ENCODE results near the gene RASA3.
A peak's percentile ranks its signal among the peaks of the same experiment; 100 is the strongest.

GRCh38 chr13:114118511-114119123, 13.8 kb downstream of the RASA3 start:
- TF ChIP-seq FOS (IDR thresholded peaks at IDR 0.05; ENCODE audit: borderline replicate concordance, insufficient read depth, low read length) = no peak
- TF ChIP-seq, protein P1, sequence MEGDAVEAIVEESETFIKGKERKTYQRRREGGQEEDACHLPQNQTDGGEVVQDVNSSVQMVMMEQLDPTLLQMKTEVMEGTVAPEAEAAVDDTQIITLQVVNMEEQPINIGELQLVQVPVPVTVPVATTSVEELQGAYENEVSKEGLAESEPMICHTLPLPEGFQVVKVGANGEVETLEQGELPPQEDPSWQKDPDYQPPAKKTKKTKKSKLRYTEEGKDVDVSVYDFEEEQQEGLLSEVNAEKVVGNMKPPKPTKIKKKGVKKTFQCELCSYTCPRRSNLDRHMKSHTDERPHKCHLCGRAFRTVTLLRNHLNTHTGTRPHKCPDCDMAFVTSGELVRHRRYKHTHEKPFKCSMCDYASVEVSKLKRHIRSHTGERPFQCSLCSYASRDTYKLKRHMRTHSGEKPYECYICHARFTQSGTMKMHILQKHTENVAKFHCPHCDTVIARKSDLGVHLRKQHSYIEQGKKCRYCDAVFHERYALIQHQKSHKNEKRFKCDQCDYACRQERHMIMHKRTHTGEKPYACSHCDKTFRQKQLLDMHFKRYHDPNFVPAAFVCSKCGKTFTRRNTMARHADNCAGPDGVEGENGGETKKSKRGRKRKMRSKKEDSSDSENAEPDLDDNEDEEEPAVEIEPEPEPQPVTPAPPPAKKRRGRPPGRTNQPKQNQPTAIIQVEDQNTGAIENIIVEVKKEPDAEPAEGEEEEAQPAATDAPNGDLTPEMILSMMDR (IDR thresholded peaks at IDR 0.05; ENCODE audit: extremely low read depth in 1 of 2, insufficient read depth in 1 of 2, low read depth in 1 of 2, low read length in 2 of 2) = no peak
- no peak for TF ChIP-seq EZH2 (IDR thresholded peaks at IDR 0.05; ENCODE audit: borderline replicate concordance, low read depth, low read length, severe bottlenecking)
- TF ChIP-seq POLR2AphosphoS5 (IDR thresholded peaks at IDR 0.05; ENCODE audit: insufficient read depth, low read depth, low read length) = no peak
- TF ChIP-seq POLR2A (IDR thresholded peaks at IDR 0.05; ENCODE audit: low read depth, low read length) = peak; percentile 31

Data from endothelial cell of umbilical vein (primary cell).